HepG2 (cell line): ENCODE measurements around the gene SAP25. TPM values are rescaled to one million over a fixed set of nuclear protein-coding genes. Genes with fewer than 3 reads are reported as not detected.

Source experiments
- CENPT ChIP-seq: sonication (generic); formaldehyde crosslinking; IDR thresholded peaks from 2 replicates; pipeline ENCODE4 v1.8.0; 2022; ENCODE audit warnings: low read depth, mild to moderate bottlenecking, moderate library complexity, missing genetic modification reagents
- ELF4 ChIP-seq: sonication (generic); formaldehyde crosslinking; IDR thresholded peaks from 2 replicates; pipeline ENCODE4 v1.5.0; 2020; ENCODE audit warnings: missing genetic modification reagents, mild to moderate bottlenecking, moderate library complexity, borderline replicate concordance
- HES4 ChIP-seq: sonication (generic); formaldehyde crosslinking; IDR thresholded peaks from 2 replicates; pipeline ENCODE4 v1.9.0; 2021; ENCODE audit warnings: mild to moderate bottlenecking, missing genetic modification reagents, borderline replicate concordance
- KAT2B ChIP-seq: fragments of 150-350 bp; IDR thresholded peaks from 2 replicates; pipeline ENCODE4 v1.6.1; 2014; ENCODE audit warnings: low read depth, low read length, borderline replicate concordance
- KDM4B ChIP-seq: sonication (generic); formaldehyde crosslinking; IDR thresholded peaks from 2 replicates; pipeline ENCODE4 v1.4.0; 2020; ENCODE audit warnings: missing genetic modification reagents
- MXI1 ChIP-seq: IDR thresholded peaks from 3 replicates; pipeline ENCODE4 v1.6.1; 2012; ENCODE audit warnings: low read depth, low read length, inconsistent platforms, borderline replicate concordance
- POLR2AphosphoS2 ChIP-seq: IDR thresholded peaks from 2 replicates; pipeline ENCODE4 v1.6.1; 2011; ENCODE audit warnings: low read depth, low read length, improper control_type of control experiment
- RBM22 ChIP-seq: fragments of 200-400 bp; formaldehyde crosslinking; optimal IDR thresholded peaks from 2 replicates; pipeline ENCODE3; 2017; ENCODE audit warnings: mild to moderate bottlenecking, low read length, moderate library complexity
- SIX4 ChIP-seq: sonication (generic); formaldehyde crosslinking; IDR thresholded peaks from 2 replicates; pipeline ENCODE4 v1.4.0; 2020; ENCODE audit warnings: missing genetic modification reagents
- SPEN ChIP-seq: sonication (generic); formaldehyde crosslinking; IDR thresholded peaks from 2 replicates; pipeline ENCODE4 v1.5.1; 2020; ENCODE audit warnings: low read depth, mild to moderate bottlenecking, missing genetic modification reagents
- SSRP1 ChIP-seq: IDR thresholded peaks from 2 replicates; pipeline ENCODE4 v1.6.1; 2016; ENCODE audit warnings: control low read depth
- SUZ12 ChIP-seq: fragments of 150-350 bp; IDR thresholded peaks from 2 replicates; pipeline ENCODE4 v1.6.1; 2014; ENCODE audit warnings: low read depth, low read length
- TARDBP ChIP-seq: sonication (generic); formaldehyde crosslinking; IDR thresholded peaks from 2 replicates; pipeline ENCODE4 v1.8.0; 2022; ENCODE audit warnings: mild to moderate bottlenecking, missing genetic modification reagents
- TEAD2 ChIP-seq: sonication (generic); formaldehyde crosslinking; IDR thresholded peaks from 2 replicates; pipeline ENCODE4 v1.9.0; 2021; ENCODE audit warnings: missing genetic modification reagents
- XBP1 ChIP-seq: sonication (generic); formaldehyde crosslinking; IDR thresholded peaks from 2 replicates; pipeline ENCODE4 v1.5.0; 2020; ENCODE audit warnings: missing genetic modification reagents
- ZBTB7B ChIP-seq: sonication (generic); formaldehyde crosslinking; IDR thresholded peaks from 2 replicates; pipeline ENCODE4 v1.4.0; 2020; ENCODE audit warnings: missing genetic modification reagents
- ZFP41 ChIP-seq: sonication (generic); formaldehyde crosslinking; IDR thresholded peaks from 2 replicates; pipeline ENCODE4 v1.4.0; 2020; ENCODE audit warnings: mild to moderate bottlenecking, missing genetic modification reagents, borderline replicate concordance
- ZNF264 ChIP-seq: sonication (generic); formaldehyde crosslinking; IDR thresholded peaks from 2 replicates; pipeline ENCODE4 v1.4.0; 2020; ENCODE audit warnings: missing genetic modification reagents
- ZNF296 ChIP-seq: sonication (generic); formaldehyde crosslinking; conservative IDR thresholded peaks from 2 replicates; pipeline ENCODE4 v1.5.0; 2020; ENCODE audit warnings: mild to moderate bottlenecking, missing genetic modification reagents
- ZNF326 ChIP-seq: sonication (generic); formaldehyde crosslinking; IDR thresholded peaks from 2 replicates; pipeline ENCODE4 v1.4.0; 2020; ENCODE audit warnings: missing genetic modification reagents, borderline replicate concordance
- ZNF496 ChIP-seq: sonication (generic); formaldehyde crosslinking; IDR thresholded peaks from 2 replicates; pipeline ENCODE4 v1.8.1; 2023; ENCODE audit warnings: mild to moderate bottlenecking, moderate library complexity, missing genetic modification reagents; ENCODE audit not compliant: insufficient replicate concordance
- ZNF557 ChIP-seq: sonication (generic); formaldehyde crosslinking; IDR thresholded peaks from 2 replicates; pipeline ENCODE4 v1.4.0; 2020; ENCODE audit warnings: missing genetic modification reagents
- polyA plus RNA-seq, 8 experiments: library from polyadenylated mRNA; depleted of rRNA in 3 of 8; stranded (reverse) in 7 of 8; unstranded in 1 of 8; fragments of >200 nt; fragmentation: Illumina TruSeq in 4 of 8; extraction: Trizol in 4 of 8; gene quantifications; 2 replicates each; pipeline versions ENCODE4 v1.2.1 to v1.2.3, GENCODE V29; 2011 to 2016; ENCODE audit warnings: low read depth in 4 of 8, missing spikeins in 1 of 8, mixed read lengths in 1 of 8; ENCODE audit not compliant: insufficient read depth in 1 of 8
- total RNA-seq, 5 experiments: library from RNA; depleted of rRNA; stranded (reverse); fragments of >200 nt; fragmentation: Illumina TruSeq; extraction: Trizol; gene quantifications; 2 replicates each; pipeline ENCODE4 v1.2.3, GENCODE V29; 2016; ENCODE audit warnings: low read depth in 1 of 5
- TF ChIP-seq, protein P1 (sequence below): IDR thresholded peaks from 2 replicates; pipeline ENCODE4 v1.6.1; 2012; ENCODE audit warnings: low read depth, low read length, improper control_type of control experiment
- TF ChIP-seq, protein P2 (sequence below): sonication (generic); formaldehyde crosslinking; IDR thresholded peaks from 2 replicates; pipeline ENCODE4 v1.4.0; 2020; ENCODE audit warnings: mild to moderate bottlenecking, missing genetic modification reagents
- TF ChIP-seq, protein P3 (sequence below): sonication (generic); formaldehyde crosslinking; IDR thresholded peaks from 2 replicates; pipeline ENCODE4 v1.4.0; 2020; ENCODE audit warnings: missing genetic modification reagents, mild to moderate bottlenecking, borderline replicate concordance

Gene SAP25
- total and polyA plus RNA-seq, 2 of the 13 experiments (the other 11 are each of a cell fraction or from before 2014, with no cell fraction given) = 0.15 to 0.20 TPM

DNA sequence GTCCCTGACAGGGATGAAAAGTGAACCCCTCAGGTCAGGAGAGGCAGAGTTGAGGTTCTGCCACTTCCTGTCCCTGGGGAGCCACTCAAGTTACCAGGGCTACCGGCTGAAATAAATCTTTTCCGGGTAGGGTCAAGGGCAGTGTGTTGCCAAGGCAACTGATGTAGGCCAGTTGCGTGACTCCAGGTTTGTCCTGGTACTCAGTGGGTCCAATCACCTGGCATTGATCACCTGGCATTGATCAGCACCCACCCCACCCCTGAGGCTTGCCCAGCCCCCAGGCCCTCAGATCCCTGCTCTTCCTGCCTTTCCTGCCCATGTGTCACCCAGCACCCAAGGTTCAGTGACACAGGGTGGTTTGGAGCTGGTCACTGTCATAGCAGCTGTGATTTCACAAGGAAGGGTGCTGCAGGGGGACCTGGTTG is 5.9 kb downstream of the SAP25 start (continued):
- TF ChIP-seq ZNF326 (no peak), SPEN (CRISPR knock-in tag) (peak; percentile 13; the same call in 1 of the 2 replicates), ELF4 (CRISPR knock-in tag) (no peak), ZFP41 (CRISPR knock-in tag) (0 out of 2 replicates have a peak, but pooled peaks have one; percentile 13), ZNF264 (CRISPR knock-in tag) (no peak; the same call in 1 of the 2 replicates), ZNF296 (no peak), KDM4B (CRISPR knock-in tag) (no peak), MXI1 (no peak), TEAD2 (CRISPR knock-in tag) (no peak), XBP1 (peak; percentile 12; the same call in 1 of the 2 replicates), ZNF496 (CRISPR knock-in tag) (no peak), ZNF557 (CRISPR knock-in tag) (0 out of 2 replicates have a peak, but pooled peaks have one; percentile 19), SIX4 (CRISPR knock-in tag) (peak; percentile 38; the same call in 1 of the 2 replicates), KAT2B (peak; percentile 27; the same call in 1 of the 2 replicates), SUZ12 (no peak), POLR2AphosphoS2 (peak; percentile 32; the same call in 1 of the 2 replicates), ZBTB7B (CRISPR knock-in tag) (peak; percentile 7; the same call in 1 of the 2 replicates), RBM22 (peak; percentile 67), HES4 (CRISPR knock-in tag) (0 out of 2 replicates have a peak, but pooled peaks have one; percentile 5), SSRP1 (CRISPR knock-in tag) (peak; percentile 31; the same call in 1 of the 2 replicates), TARDBP (CRISPR knock-in tag) (no peak), CENPT (CRISPR knock-in tag) (no peak; the same call in 1 of the 2 replicates)
- TF ChIP-seq, protein P1, sequence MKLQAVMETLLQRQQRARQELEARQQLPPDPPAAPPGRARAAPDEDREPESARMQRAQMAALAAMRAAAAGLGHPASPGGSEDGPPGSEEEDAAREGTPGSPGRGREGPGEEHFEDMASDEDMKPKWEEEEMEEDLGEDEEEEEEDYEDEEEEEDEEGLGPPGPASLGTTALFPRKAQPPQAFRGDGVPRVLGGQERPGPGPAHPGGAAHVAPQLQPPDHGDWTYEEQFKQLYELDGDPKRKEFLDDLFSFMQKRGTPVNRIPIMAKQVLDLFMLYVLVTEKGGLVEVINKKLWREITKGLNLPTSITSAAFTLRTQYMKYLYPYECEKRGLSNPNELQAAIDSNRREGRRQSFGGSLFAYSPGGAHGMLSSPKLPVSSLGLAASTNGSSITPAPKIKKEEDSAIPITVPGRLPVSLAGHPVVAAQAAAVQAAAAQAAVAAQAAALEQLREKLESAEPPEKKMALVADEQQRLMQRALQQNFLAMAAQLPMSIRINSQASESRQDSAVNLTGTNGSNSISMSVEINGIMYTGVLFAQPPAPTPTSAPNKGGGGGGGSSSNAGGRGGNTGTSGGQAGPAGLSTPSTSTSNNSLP = peak; percentile 23; the same call in 1 of the 2 replicates
- TF ChIP-seq, protein P2, sequence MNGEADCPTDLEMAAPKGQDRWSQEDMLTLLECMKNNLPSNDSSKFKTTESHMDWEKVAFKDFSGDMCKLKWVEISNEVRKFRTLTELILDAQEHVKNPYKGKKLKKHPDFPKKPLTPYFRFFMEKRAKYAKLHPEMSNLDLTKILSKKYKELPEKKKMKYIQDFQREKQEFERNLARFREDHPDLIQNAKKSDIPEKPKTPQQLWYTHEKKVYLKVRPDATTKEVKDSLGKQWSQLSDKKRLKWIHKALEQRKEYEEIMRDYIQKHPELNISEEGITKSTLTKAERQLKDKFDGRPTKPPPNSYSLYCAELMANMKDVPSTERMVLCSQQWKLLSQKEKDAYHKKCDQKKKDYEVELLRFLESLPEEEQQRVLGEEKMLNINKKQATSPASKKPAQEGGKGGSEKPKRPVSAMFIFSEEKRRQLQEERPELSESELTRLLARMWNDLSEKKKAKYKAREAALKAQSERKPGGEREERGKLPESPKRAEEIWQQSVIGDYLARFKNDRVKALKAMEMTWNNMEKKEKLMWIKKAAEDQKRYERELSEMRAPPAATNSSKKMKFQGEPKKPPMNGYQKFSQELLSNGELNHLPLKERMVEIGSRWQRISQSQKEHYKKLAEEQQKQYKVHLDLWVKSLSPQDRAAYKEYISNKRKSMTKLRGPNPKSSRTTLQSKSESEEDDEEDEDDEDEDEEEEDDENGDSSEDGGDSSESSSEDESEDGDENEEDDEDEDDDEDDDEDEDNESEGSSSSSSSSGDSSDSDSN (CRISPR knock-in tag) = no peak
- TF ChIP-seq, protein P3, sequence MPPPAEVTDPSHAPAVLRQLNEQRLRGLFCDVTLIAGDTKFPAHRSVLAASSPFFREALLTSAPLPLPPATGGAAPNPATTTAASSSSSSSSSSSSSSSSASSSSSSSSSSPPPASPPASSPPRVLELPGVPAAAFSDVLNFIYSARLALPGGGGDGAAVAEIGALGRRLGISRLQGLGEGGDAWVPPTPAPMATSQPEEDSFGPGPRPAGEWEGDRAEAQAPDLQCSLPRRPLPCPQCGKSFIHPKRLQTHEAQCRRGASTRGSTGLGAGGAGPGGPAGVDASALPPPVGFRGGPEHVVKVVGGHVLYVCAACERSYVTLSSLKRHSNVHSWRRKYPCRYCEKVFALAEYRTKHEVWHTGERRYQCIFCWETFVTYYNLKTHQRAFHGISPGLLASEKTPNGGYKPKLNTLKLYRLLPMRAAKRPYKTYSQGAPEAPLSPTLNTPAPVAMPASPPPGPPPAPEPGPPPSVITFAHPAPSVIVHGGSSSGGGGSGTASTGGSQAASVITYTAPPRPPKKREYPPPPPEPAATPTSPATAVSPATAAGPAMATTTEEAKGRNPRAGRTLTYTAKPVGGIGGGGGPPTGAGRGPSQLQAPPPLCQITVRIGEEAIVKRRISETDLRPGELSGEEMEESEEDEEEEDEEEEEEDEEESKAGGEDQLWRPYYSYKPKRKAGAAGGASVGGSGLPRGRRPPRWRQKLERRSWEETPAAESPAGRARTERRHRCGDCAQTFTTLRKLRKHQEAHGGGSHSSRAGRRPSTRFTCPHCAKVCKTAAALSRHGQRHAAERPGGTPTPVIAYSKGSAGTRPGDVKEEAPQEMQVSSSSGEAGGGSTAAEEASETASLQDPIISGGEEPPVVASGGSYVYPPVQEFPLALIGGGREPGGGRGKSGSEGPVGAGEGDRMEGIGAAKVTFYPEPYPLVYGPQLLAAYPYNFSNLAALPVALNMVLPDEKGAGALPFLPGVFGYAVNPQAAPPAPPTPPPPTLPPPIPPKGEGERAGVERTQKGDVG (CRISPR knock-in tag) = no peak
